Prostate gland (tissue), 2 donors: ENCODE measurements around the gene MSMP. TPM values are rescaled to one million over a fixed set of nuclear protein-coding genes. Genes with fewer than 3 reads are reported as not detected.

ENCODE experiments used
- DNase-seq: peaks from one replicate; pipeline ENCODE4 v3.0.0-alpha.2; 2019; ENCODE audit warnings: low spot score
- H3K27ac ChIP-seq, 2 donors: fragments of 200-600 bp; sonication (generic); 2 replicates each; pipeline ENCODE4 v1.5.1; 2017 to 2019
- H3K27me3 ChIP-seq: fragments of 200-600 bp; sonication (generic); replicated peaks from 2 replicates; pipeline ENCODE4 v1.5.1; 2019; ENCODE audit not compliant: insufficient read depth
- H3K36me3 ChIP-seq, 2 donors: fragments of 200-600 bp; sonication (generic); 1 replicate in 1 of 2; 2 replicates in 1 of 2; pipeline versions ENCODE4 v1.5.1 to v1.8.1; 2017 to 2019
- H3K4me1 ChIP-seq: fragments of 200-600 bp; sonication (generic); replicated peaks from 2 replicates; pipeline ENCODE4 v1.5.1; 2019
- H3K4me3 ChIP-seq, 2 donors: fragments of 200-600 bp; sonication (generic); 2 replicates each; pipeline ENCODE4 v1.5.1; 2017 to 2019
- H3K9me3 ChIP-seq: fragments of 200-600 bp; sonication (generic); 2 replicates; pipeline ENCODE4 v1.5.1; 2017
- POLR2A ChIP-seq: fragments of 450-650 bp; IDR thresholded peaks from one replicate; pipeline ENCODE4 v1.6.1; 2016; ENCODE audit warnings: antibody characterized with exemption, mild to moderate bottlenecking
- POLR2AphosphoS5 ChIP-seq: sonication (generic); formaldehyde crosslinking; IDR thresholded peaks from one replicate; pipeline ENCODE4 v1.6.1; 2017; ENCODE audit warnings: antibody characterized with exemption
- WGBS: methylation state at CpG from one replicate; pipeline ENCODE4 v1.1.5; 2018; 5-methylcytosine and 5-hydroxymethylcytosine counted together
- intact Hi-C: fragments of 100-400 bp; cut with DNase I; formaldehyde crosslinking; loops from one replicate; pipeline ENCODE4 v1.14.2; 2022
- total RNA-seq, 2 donors: library from RNA; depleted of rRNA; stranded (reverse); fragments of >200 nt; gene quantifications; one replicate each; pipeline ENCODE4 v1.1.0, GENCODE V29; 2016
- TF ChIP-seq, protein P1 (sequence below), 4 experiments: fragments of 200-600 bp in 2 of 4; fragments of 450-650 bp in 2 of 4; sonication (generic) in 2 of 4; IDR thresholded peaks; 1 replicate in 3 of 4; 2 replicates in 1 of 4; pipeline ENCODE4 v1.5.1; 2016 to 2019; ENCODE audit warnings: antibody characterized with exemption in 4 of 4, mild to moderate bottlenecking in 2 of 4, moderate library complexity in 2 of 4

MSMP gene
- total RNA-seq, 2 donors from 2014 or later, result not detected

GRCh38 chr9:35792024-35792813 is 38.1 kb upstream of the MSMP start:
- H3K36me3 ChIP-seq, result no peaks in the 10 kb centered on the region
- no peaks in the 10 kb centered on the region for H3K27me3 ChIP-seq
- peak overlapping the region; percentile 70 to 76 for H3K27ac ChIP-seq
- DNase-seq, result no peak
- H3K4me1 ChIP-seq, result no peaks in the 10 kb centered on the region
- 76% methylated on average over 32 of the region's 34 CpGs for WGBS
- TF ChIP-seq POLR2AphosphoS5, result no peak
- TF ChIP-seq POLR2A, result no peak
- TF ChIP-seq, protein P1, sequence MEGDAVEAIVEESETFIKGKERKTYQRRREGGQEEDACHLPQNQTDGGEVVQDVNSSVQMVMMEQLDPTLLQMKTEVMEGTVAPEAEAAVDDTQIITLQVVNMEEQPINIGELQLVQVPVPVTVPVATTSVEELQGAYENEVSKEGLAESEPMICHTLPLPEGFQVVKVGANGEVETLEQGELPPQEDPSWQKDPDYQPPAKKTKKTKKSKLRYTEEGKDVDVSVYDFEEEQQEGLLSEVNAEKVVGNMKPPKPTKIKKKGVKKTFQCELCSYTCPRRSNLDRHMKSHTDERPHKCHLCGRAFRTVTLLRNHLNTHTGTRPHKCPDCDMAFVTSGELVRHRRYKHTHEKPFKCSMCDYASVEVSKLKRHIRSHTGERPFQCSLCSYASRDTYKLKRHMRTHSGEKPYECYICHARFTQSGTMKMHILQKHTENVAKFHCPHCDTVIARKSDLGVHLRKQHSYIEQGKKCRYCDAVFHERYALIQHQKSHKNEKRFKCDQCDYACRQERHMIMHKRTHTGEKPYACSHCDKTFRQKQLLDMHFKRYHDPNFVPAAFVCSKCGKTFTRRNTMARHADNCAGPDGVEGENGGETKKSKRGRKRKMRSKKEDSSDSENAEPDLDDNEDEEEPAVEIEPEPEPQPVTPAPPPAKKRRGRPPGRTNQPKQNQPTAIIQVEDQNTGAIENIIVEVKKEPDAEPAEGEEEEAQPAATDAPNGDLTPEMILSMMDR (IDR thresholded peaks at IDR 0.05), result no peak
- peak overlapping the region; percentile 41 to 50 for H3K4me3 ChIP-seq
- no peaks in the 10 kb centered on the region for H3K9me3 ChIP-seq
- intact Hi-C loops, result no loop called here

- intact Hi-C loops, result loop anchor here (2.0 kb wide), 1 partner anchor 35 kb away; no protein-coding TSS in a partner anchor
Measured at GRCh38 chr9:35791297-35791921, 37.3 kb upstream of the MSMP start, which contains the start of gene NPR2. TSS of gene NPR2 (plus strand) at chr9:35791591. CDS start at chr9:35792409, 818 bp downstream.

DNA sequence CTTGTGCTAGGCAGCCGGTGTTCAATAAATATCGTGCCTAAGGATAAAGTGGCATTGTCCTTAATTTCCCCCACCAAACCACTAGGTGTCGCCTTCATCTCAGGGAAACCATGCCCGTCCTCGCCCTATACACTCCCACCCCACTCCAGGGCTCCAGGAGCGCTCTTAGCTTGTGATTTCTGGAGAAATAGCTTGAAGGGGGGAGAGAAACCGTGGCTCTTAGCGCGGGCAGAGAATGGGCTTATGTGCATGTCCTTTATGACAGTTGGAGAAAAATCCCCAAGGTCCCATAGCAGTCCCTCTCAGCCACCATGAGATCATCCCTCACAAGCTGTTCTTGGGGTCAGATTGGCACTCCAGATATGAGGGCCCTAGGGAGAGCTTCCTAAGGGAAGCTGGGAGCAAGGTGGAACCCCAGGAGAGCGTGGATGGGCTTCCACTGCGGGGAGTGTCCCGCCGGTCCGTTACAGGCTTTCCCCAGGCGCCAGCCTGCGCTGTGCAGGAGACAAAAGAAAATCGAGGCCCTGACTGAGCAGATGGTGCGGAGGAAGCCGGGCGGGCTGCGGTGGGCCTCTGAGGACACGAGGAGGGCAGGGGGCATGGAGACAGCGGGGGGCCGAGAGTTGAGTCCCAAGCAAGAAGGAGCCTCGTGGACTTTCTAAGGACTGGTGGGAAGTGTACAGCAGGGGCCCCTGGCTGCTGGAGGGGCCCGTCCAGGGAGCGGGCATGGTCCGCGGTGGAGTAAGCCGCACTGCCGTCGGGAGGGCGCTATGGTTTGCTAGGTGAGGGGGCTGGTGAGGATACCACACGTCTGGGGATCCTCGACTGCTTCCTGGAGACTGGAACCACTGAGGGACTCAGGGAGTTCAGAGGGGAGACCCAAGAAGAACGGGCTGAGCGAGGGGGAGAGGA is 36.6 kb upstream of the MSMP start:
- peak overlapping the region; percentile 36 to 76 for H3K27ac ChIP-seq
- no peaks in the 10 kb centered on the region for H3K4me1 ChIP-seq
- TF ChIP-seq POLR2AphosphoS5 (peak; percentile 69), POLR2A (no peak)
- TF ChIP-seq, protein P1 (IDR thresholded peaks at IDR 0.05), result peak; percentile 70 to 90 (median 84)
- DNase-seq, result peak; percentile 74
- H3K4me3 ChIP-seq, result peak overlapping the region; percentile 41 to 50
- no peaks in the 10 kb centered on the region for H3K9me3 ChIP-seq
- 53% methylated on average over 37 of the region's 37 CpGs for WGBS
- H3K27me3 ChIP-seq, result no peaks in the 10 kb centered on the region
- intact Hi-C loops, result loop anchor here (1.0 to 2.0 kb wide), 2 partner anchors 36 to 91 kb away; no protein-coding TSS in a partner anchor
- H3K36me3 ChIP-seq, result no peaks in the 10 kb centered on the region

More at GRCh38 chr9:35791297-35791921, 37.3 kb upstream of the MSMP start, which contains the start of gene NPR2:
- H3K27ac ChIP-seq, result peak within 1 kb of the TSS; percentile 70 to 76
- TF ChIP-seq POLR2AphosphoS5, result no peak
- TF ChIP-seq, protein P1 (IDR thresholded peaks at IDR 0.05), result peak in 1 of 4 experiments; percentile 16
- H3K4me1 ChIP-seq, result no peaks in the 10 kb centered on the region
- no peak for DNase-seq
- no peaks in the 10 kb centered on the region for H3K9me3 ChIP-seq
- H3K27me3 ChIP-seq, result no peaks in the 10 kb centered on the region
- no peaks in the 10 kb centered on the region for H3K36me3 ChIP-seq
- peak within 1 kb of the TSS; percentile 41 to 50 for H3K4me3 ChIP-seq
- WGBS, result 14% methylated on average over 30 of the region's 64 CpGs

DNA sequence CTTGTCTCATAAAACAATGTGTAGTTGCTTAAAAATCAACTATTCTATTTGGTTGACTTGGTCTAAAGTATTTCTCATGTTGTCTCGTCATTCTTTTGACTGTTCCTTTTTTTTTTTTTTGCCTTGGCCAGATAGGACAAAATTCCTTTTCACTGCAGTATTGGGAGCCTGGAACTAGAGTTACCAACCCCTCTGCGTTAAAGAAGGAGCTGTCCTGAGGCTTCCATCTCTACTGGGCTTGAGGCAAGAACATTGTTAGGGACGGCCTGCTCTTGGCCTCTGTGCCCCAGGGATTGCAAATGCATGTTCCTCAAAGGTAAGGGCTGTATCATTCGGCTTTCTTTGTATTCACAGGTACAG is 35.9 kb upstream of the MSMP start:
- no peaks in the 10 kb centered on the region for H3K9me3 ChIP-seq
- DNase-seq, result no peak
- no peak for TF ChIP-seq POLR2AphosphoS5
- TF ChIP-seq, protein P1 (IDR thresholded peaks at IDR 0.05), result no peak
- no peak for TF ChIP-seq POLR2A
- H3K4me3 ChIP-seq, result no peak overlapping the region
- no peaks in the 10 kb centered on the region for H3K27me3 ChIP-seq
- no peaks in the 10 kb centered on the region for H3K4me1 ChIP-seq
- WGBS, result 30% methylated on average over 4 of the region's 4 CpGs
- H3K36me3 ChIP-seq, result no peaks in the 10 kb centered on the region
- intact Hi-C loops, result loop anchor here (1.0 to 2.0 kb wide), 2 partner anchors 37 to 91 kb away; no protein-coding TSS in a partner anchor
- H3K27ac ChIP-seq, result no peak overlapping the region
